H9 (cell line): ENCODE data around the gene MAPK14. TPM values are rescaled to one million over a fixed set of nuclear protein-coding genes. Genes with fewer than 3 reads are reported as not detected.

ENCODE experiments used
- DNase-seq: peaks from one replicate; pipeline ENCODE4 v3.0.0-alpha.2; 2017
- H2AFZ ChIP-seq: one replicate; pipeline ENCODE4 v1.6.1; 2013; ENCODE audit warnings: mild to moderate bottlenecking, low read length, control low read depth, moderate library complexity
- H2AK5ac ChIP-seq: 2 replicates; pipeline ENCODE4 v1.6.1; 2013; ENCODE audit warnings: low read length, control low read depth, mixed read lengths; ENCODE audit not compliant: insufficient read length
- H2BK120ac ChIP-seq: one replicate; pipeline ENCODE4 v1.6.1; 2013; ENCODE audit warnings: low read depth, mild to moderate bottlenecking, low read length, control low read depth, inconsistent platforms; ENCODE audit not compliant: poor library complexity, severe bottlenecking
- H2BK12ac ChIP-seq: 2 replicates; pipeline ENCODE4 v1.6.1; 2013; ENCODE audit warnings: low read length, control low read depth, mixed read lengths, low read depth; ENCODE audit not compliant: insufficient read length
- H2BK15ac ChIP-seq: 2 replicates; pipeline ENCODE4 v1.6.1; 2013; ENCODE audit warnings: low read depth, low read length, control low read depth
- H2BK20ac ChIP-seq: one replicate; pipeline ENCODE4 v1.6.1; 2013; ENCODE audit warnings: low read depth, mild to moderate bottlenecking, low read length, control low read depth, inconsistent platforms; ENCODE audit not compliant: poor library complexity, severe bottlenecking
- H2BK5ac ChIP-seq: 2 replicates; pipeline ENCODE4 v1.6.1; 2013; ENCODE audit warnings: low read length, control low read depth, mixed read lengths; ENCODE audit not compliant: insufficient read length
- H3K14ac ChIP-seq: 2 replicates; pipeline ENCODE4 v1.6.1; 2013; ENCODE audit warnings: low read length, control low read depth; ENCODE audit not compliant: insufficient read depth
- H3K18ac ChIP-seq: 2 replicates; pipeline ENCODE4 v1.6.1; 2013; ENCODE audit warnings: low read depth, mild to moderate bottlenecking, mixed read lengths, low read length, control low read depth; ENCODE audit not compliant: insufficient read length
- H3K23ac ChIP-seq: 2 replicates; pipeline ENCODE4 v1.6.1; 2013; ENCODE audit warnings: low read length, control low read depth, mixed read lengths, low read depth; ENCODE audit not compliant: insufficient read length
- H3K23me2 ChIP-seq: 2 replicates; pipeline ENCODE4 v1.6.1; 2013; ENCODE audit warnings: low read depth, mild to moderate bottlenecking, mixed read lengths, low read length, control low read depth; ENCODE audit not compliant: insufficient read length, poor library complexity, severe bottlenecking
- H3K27ac ChIP-seq: 2 replicates; pipeline ENCODE4 v1.5.1; 2013; ENCODE audit warnings: low read length, control low read depth, mixed read lengths, low read depth; ENCODE audit not compliant: insufficient read length
- H3K27me3 ChIP-seq: 2 replicates; pipeline ENCODE4 v1.6.1; 2013; ENCODE audit warnings: low read length, control low read depth, inconsistent platforms; ENCODE audit not compliant: insufficient read depth
- H3K4ac ChIP-seq: 2 replicates; pipeline ENCODE4 v1.6.1; 2013; ENCODE audit warnings: low read depth, mild to moderate bottlenecking, control low read depth, inconsistent platforms, low read length, moderate library complexity
- H3K4me1 ChIP-seq: 2 replicates; pipeline ENCODE4 v1.6.1; 2013; ENCODE audit warnings: low read length, control low read depth, inconsistent platforms; ENCODE audit not compliant: insufficient read depth
- H3K4me2 ChIP-seq: 2 replicates; pipeline ENCODE4 v1.6.1; 2013; ENCODE audit warnings: low read length, control low read depth, mixed read lengths; ENCODE audit not compliant: insufficient read length, insufficient read depth
- H3K56ac ChIP-seq: 2 replicates; pipeline ENCODE4 v1.6.1; 2013; ENCODE audit warnings: low read depth, mild to moderate bottlenecking, mixed read lengths, low read length, control low read depth; ENCODE audit not compliant: insufficient read length
- H3K79me1 ChIP-seq: 2 replicates; pipeline ENCODE4 v1.6.1; 2013; ENCODE audit warnings: low read depth, mild to moderate bottlenecking, moderate library complexity, low read length, control low read depth, inconsistent platforms; ENCODE audit not compliant: insufficient read depth, poor library complexity, severe bottlenecking
- H3K79me2 ChIP-seq: 2 replicates; pipeline ENCODE4 v1.6.1; 2013; ENCODE audit warnings: low read length, control low read depth, inconsistent platforms; ENCODE audit not compliant: insufficient read depth
- H3K9ac ChIP-seq: 2 replicates; pipeline ENCODE4 v1.6.1; 2013; ENCODE audit warnings: low read length, control low read depth, mixed read lengths; ENCODE audit not compliant: insufficient read length; ENCODE audit errors: extremely low read depth
- H3K9me3 ChIP-seq: one replicate; pipeline ENCODE4 v1.6.1; 2013; ENCODE audit warnings: low read depth, low read length, inconsistent platforms; ENCODE audit not compliant: control insufficient read depth
- H3T11ph ChIP-seq: one replicate; pipeline ENCODE4 v1.6.1; 2013; ENCODE audit warnings: mild to moderate bottlenecking, low read length, control low read depth, inconsistent platforms
- H4K20me1 ChIP-seq: one replicate; pipeline ENCODE4 v1.6.1; 2013; ENCODE audit not compliant: control insufficient read depth, insufficient read length, insufficient read depth
- H4K5ac ChIP-seq: 2 replicates; pipeline ENCODE4 v1.6.1; 2013; ENCODE audit warnings: low read depth, mild to moderate bottlenecking, mixed read lengths, low read length, control low read depth; ENCODE audit not compliant: insufficient read length
- H4K8ac ChIP-seq: replicated peaks from 2 replicates; pipeline ENCODE4 v1.6.1; 2013; ENCODE audit warnings: low read length, control low read depth, mixed read lengths, low read depth; ENCODE audit not compliant: insufficient read length
- H4K91ac ChIP-seq: 2 replicates; pipeline ENCODE4 v1.6.1; 2013; ENCODE audit warnings: low read depth, mild to moderate bottlenecking, moderate library complexity, mixed read lengths, low read length, control low read depth; ENCODE audit not compliant: insufficient read length
- H3K27ac Mint-ChIP-seq, 3 experiments: 2 replicates in 2 of 3; 3 replicates in 1 of 3; pipeline ENCODE4 v1.8.0; 2020 to 2021; ENCODE audit warnings: mixed read lengths in 3 of 3, mild to moderate bottlenecking in 1 of 3, moderate library complexity in 1 of 3
- H3K27me3 Mint-ChIP-seq: 2 replicates; pipeline ENCODE4 v1.8.0; 2021; ENCODE audit warnings: low read depth, mild to moderate bottlenecking, moderate library complexity, mixed read lengths
- H3K36me3 Mint-ChIP-seq, 3 experiments: 2 replicates in 2 of 3; 3 replicates in 1 of 3; pipeline ENCODE4 v1.8.0; 2020 to 2021; ENCODE audit warnings: low read depth in 3 of 3, mixed read lengths in 3 of 3; ENCODE audit not compliant: insufficient read depth in 1 of 3
- H3K4me1 Mint-ChIP-seq, 2 experiments: 2 replicates each; pipeline ENCODE4 v1.8.0; 2020; ENCODE audit warnings: mixed read lengths in 2 of 2
- H3K4me3 Mint-ChIP-seq, 2 experiments: 2 replicates in 1 of 2; 3 replicates in 1 of 2; pipeline ENCODE4 v1.8.0; 2020 to 2021; ENCODE audit warnings: mild to moderate bottlenecking in 2 of 2, mixed read lengths in 2 of 2, moderate library complexity in 1 of 2
- H3K9me3 Mint-ChIP-seq, 2 experiments: 2 replicates in 1 of 2; 3 replicates in 1 of 2; pipeline ENCODE4 v1.8.0; 2020; ENCODE audit warnings: mild to moderate bottlenecking in 2 of 2, mixed read lengths in 2 of 2, moderate library complexity in 1 of 2
- WGBS: extraction: QIAGEN DNeasy Blood & Tissue Kit; methylation state at CpG from one replicate; pipeline ENCODE4 v1.1.7; 2013; ENCODE audit warnings: missing lambda C conversion rate, low lambda C conversion rate, mixed read lengths; ENCODE audit not compliant: insufficient read length; ENCODE audit errors: extremely low coverage; 5-methylcytosine and 5-hydroxymethylcytosine counted together
- total RNA-seq: library from RNA; stranded (reverse); gene quantifications from 2 replicates; pipeline ENCODE4 v1.2.1, GENCODE V29; 2021
- TF ChIP-seq, protein P1 (sequence below): fragments of 200-600 bp; sonication (generic); conservative IDR thresholded peaks from 3 replicates; pipeline ENCODE4 v1.8.0; 2021; ENCODE audit warnings: antibody characterized with exemption, mild to moderate bottlenecking

The MAPK14 gene
- total RNA-seq, 1 experiment from 2014 or later, result 40.5 TPM

DNA sequence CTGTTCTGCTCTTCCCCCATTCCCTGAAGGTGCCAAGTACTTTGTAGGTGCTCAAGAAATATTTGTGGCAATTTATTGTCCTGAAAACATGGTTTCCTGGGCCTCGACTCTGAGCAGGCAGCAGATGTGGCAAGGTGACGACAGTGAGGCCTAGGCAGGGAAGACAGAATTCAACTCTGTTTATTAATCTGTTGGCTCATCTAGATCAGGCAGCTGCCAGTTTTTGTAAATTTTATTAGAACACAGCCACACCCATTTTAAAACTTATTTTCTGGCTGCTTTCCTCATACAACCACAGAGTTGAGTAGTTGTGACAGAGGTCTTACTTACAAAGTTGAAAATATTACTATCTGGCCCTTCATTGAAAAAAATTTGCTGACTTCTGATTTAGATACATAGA lies 24.5 kb downstream of the MAPK14 start:
- H4K20me1 ChIP-seq, result no peaks in the 10 kb centered on the region
- H3K4me3 Mint-ChIP-seq, result no peak overlapping the region

More for the DNA sequence above, 24.5 kb downstream of the MAPK14 start:
- H2BK20ac ChIP-seq, result no peak overlapping the region
- H2AFZ ChIP-seq, result no peak overlapping the region
- H3K18ac ChIP-seq, result no peak overlapping the region
- no peak overlapping the region for H3K9ac ChIP-seq
- TF ChIP-seq, protein P1, sequence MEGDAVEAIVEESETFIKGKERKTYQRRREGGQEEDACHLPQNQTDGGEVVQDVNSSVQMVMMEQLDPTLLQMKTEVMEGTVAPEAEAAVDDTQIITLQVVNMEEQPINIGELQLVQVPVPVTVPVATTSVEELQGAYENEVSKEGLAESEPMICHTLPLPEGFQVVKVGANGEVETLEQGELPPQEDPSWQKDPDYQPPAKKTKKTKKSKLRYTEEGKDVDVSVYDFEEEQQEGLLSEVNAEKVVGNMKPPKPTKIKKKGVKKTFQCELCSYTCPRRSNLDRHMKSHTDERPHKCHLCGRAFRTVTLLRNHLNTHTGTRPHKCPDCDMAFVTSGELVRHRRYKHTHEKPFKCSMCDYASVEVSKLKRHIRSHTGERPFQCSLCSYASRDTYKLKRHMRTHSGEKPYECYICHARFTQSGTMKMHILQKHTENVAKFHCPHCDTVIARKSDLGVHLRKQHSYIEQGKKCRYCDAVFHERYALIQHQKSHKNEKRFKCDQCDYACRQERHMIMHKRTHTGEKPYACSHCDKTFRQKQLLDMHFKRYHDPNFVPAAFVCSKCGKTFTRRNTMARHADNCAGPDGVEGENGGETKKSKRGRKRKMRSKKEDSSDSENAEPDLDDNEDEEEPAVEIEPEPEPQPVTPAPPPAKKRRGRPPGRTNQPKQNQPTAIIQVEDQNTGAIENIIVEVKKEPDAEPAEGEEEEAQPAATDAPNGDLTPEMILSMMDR, result no peak
- no peaks in the 10 kb centered on the region; the same call in 1 of the 2 replicates for H3K79me2 ChIP-seq
- peaks cover 2% of the 10 kb centered on the region for H3K79me1 ChIP-seq
- no peak overlapping the region for H3K4me2 ChIP-seq
- H3K9me3 ChIP-seq, result no peaks in the 10 kb centered on the region
- no peak overlapping the region for H3T11ph ChIP-seq
- H4K8ac ChIP-seq, result no peak overlapping the region
- no peaks in the 10 kb centered on the region for H3K9me3 Mint-ChIP-seq
- DNase-seq, result no peak
- no peaks in the 10 kb centered on the region for H3K4me1 Mint-ChIP-seq
- H3K56ac ChIP-seq, result no peak overlapping the region
- no peak overlapping the region for H2BK12ac ChIP-seq
- no peak overlapping the region for H3K23ac ChIP-seq
- H2BK120ac ChIP-seq, result no peak overlapping the region
- no CpG with 5 or more reads among the region's 2 CpGs for WGBS
- H3K23me2 ChIP-seq, result no peaks in the 10 kb centered on the region
- H3K4me1 ChIP-seq, result no peaks in the 10 kb centered on the region; the same call in 1 of the 2 replicates
- H3K27ac ChIP-seq, result no peak overlapping the region
- no peak overlapping the region for H3K4ac ChIP-seq
- H2BK5ac ChIP-seq, result no peak overlapping the region
- no peak overlapping the region for H2AK5ac ChIP-seq
- H3K27me3 ChIP-seq, result no peaks in the 10 kb centered on the region
- H2BK15ac ChIP-seq, result no peak overlapping the region
- no peak overlapping the region for H4K5ac ChIP-seq
- H3K14ac ChIP-seq, result no peak overlapping the region
- peaks cover 0 to 3% (median 0%) of the 10 kb centered on the region in 3 experiments; a peak in 1 of 7 replicates for H3K36me3 Mint-ChIP-seq
- no peak overlapping the region for H3K27ac Mint-ChIP-seq
- no peak overlapping the region for H4K91ac ChIP-seq
- H3K27me3 Mint-ChIP-seq, result no peaks in the 10 kb centered on the region
